NCI-H345 (cell line): ENCODE results near the gene NTHL1.

Source experiments
- DNase-seq: peaks from one replicate; lab custom pipeline; 2025; lab: John Stamatoyannopoulos, UW

Gene NTHL1

GRCh38 chr16:2063861-2064260 is 16.2 kb upstream of the NTHL1 start:
- DNase-seq: no peak

GRCh38 chr16:2062801-2063200 is 15.2 kb upstream of the NTHL1 start:
- DNase-seq: no peak

- DNase-seq: no peak
Observed at GRCh38 chr16:2061526-2061925, 13.9 kb upstream of the NTHL1 start.

GRCh38 chr16:2061023-2061422 is 13.4 kb upstream of the NTHL1 start:
- DNase-seq: no peak

GRCh38 chr16:2060346-2060745 is 12.7 kb upstream of the NTHL1 start:
- no peak for DNase-seq

GRCh38 chr16:2058872-2059271 is 11.2 kb upstream of the NTHL1 start:
- DNase-seq: no peak

GRCh38 chr16:2058420-2058819 is 10.8 kb upstream of the NTHL1 start:
- DNase-seq: no peak

- DNase-seq: no peak
Observed at GRCh38 chr16:2057438-2057837, 9.8 kb upstream of the NTHL1 start.

- peak; percentile 28 for DNase-seq
Observed at GRCh38 chr16:2056681-2057407, 9.2 kb upstream of the NTHL1 start.

- no peak for DNase-seq
Observed at GRCh38 chr16:2056077-2056476, 8.4 kb upstream of the NTHL1 start.

GRCh38 chr16:2054543-2055245 is 7.1 kb upstream of the NTHL1 start:
- peak; percentile 80 for DNase-seq

GRCh38 chr16:2053897-2054296 is 6.3 kb upstream of the NTHL1 start:
- no peak for DNase-seq

GRCh38 chr16:2053211-2053610 is 5.6 kb upstream of the NTHL1 start:
- DNase-seq: no peak

- no peak for DNase-seq
Observed at GRCh38 chr16:2048116-2048543, 496 bp upstream of the NTHL1 start.

- no peak for DNase-seq
Observed at GRCh38 chr16:2046893-2047329, 723 bp downstream of the NTHL1 start.

GRCh38 chr16:2045965-2046892 is 1.4 kb downstream of the NTHL1 start:
- no peak for DNase-seq

- no peak for DNase-seq
Observed at GRCh38 chr16:2044541-2044940, 3.1 kb downstream of the NTHL1 start.

- DNase-seq: peak; percentile 57
Observed at GRCh38 chr16:2043667-2044451, 3.8 kb downstream of the NTHL1 start.

GRCh38 chr16:2042986-2043666 is 4.5 kb downstream of the NTHL1 start:
- peak; percentile 35 for DNase-seq

- peak; percentile 92 for DNase-seq
Observed at GRCh38 chr16:2042171-2042985, 5.3 kb downstream of the NTHL1 start.
